ENCODE results near the gene IGFBP6.

IGFBP6 gene

GRCh38 chr12:53122961-53123468 is 25.5 kb downstream of the IGFBP6 start:
- peak; percentile 47 for DNase-seq

- no peak for DNase-seq
Observed at GRCh38 chr12:53123578-53124351, 26.3 kb downstream of the IGFBP6 start.

- no peak for DNase-seq
Observed at GRCh38 chr12:53124352-53124723, 26.9 kb downstream of the IGFBP6 start.

GRCh38 chr12:53127169-53127568 is 29.7 kb downstream of the IGFBP6 start:
- no peak for DNase-seq

GRCh38 chr12:53128780-53129569 is 31.5 kb downstream of the IGFBP6 start:
- no peak for DNase-seq

GRCh38 chr12:53131844-53132243 is 34.4 kb downstream of the IGFBP6 start:
- no peak for DNase-seq

- DNase-seq = no peak
Observed at GRCh38 chr12:53133722-53134121, 36.3 kb downstream of the IGFBP6 start.

- no peak for DNase-seq
Observed at GRCh38 chr12:53143355-53143754, 45.9 kb downstream of the IGFBP6 start.

- DNase-seq = no peak
Observed at GRCh38 chr12:53145383-53146260, 48.2 kb downstream of the IGFBP6 start.

- no peak for DNase-seq
Observed at GRCh38 chr12:53147181-53147580, 49.7 kb downstream of the IGFBP6 start.

GRCh38 chr12:53147653-53148052 is 50.2 kb downstream of the IGFBP6 start:
- DNase-seq = no peak

GRCh38 chr12:53151039-53151438 is 53.6 kb downstream of the IGFBP6 start:
- DNase-seq = no peak
